Measurements from ENCODE around the gene GSTO2.

Gene GSTO2

GRCh38 chr10:104286939-104287338, 18.0 kb downstream of the GSTO2 start:
- no peak for DNase-seq

GRCh38 chr10:104288355-104288754, 19.4 kb downstream of the GSTO2 start:
- no peak for DNase-seq

- no peak for DNase-seq
Observed at GRCh38 chr10:104291439-104291951, 22.5 kb downstream of the GSTO2 start.

GRCh38 chr10:104293011-104293410, 24.0 kb downstream of the GSTO2 start:
- no peak for DNase-seq

- DNase-seq, result no peak
Observed at GRCh38 chr10:104293781-104294321, 24.9 kb downstream of the GSTO2 start.

- DNase-seq, result no peak
Observed at GRCh38 chr10:104296687-104297436, 27.9 kb downstream of the GSTO2 start.

GRCh38 chr10:104297697-104298660, 29.0 kb downstream of the GSTO2 start:
- no peak for DNase-seq

- DNase-seq, result no peak
Observed at GRCh38 chr10:104299031-104299904, 30.3 kb downstream of the GSTO2 start.

GRCh38 chr10:104300002-104300735, 31.2 kb downstream of the GSTO2 start:
- no peak for DNase-seq

GRCh38 chr10:104300736-104301292, 31.8 kb downstream of the GSTO2 start:
- DNase-seq, result peak; percentile 59

GRCh38 chr10:104301907-104302690, 33.1 kb downstream of the GSTO2 start:
- no peak for DNase-seq

GRCh38 chr10:104303594-104304355, 34.8 kb downstream of the GSTO2 start:
- DNase-seq, result no peak

- no peak for DNase-seq
Observed at GRCh38 chr10:104304356-104304745, 35.4 kb downstream of the GSTO2 start.

GRCh38 chr10:104304927-104305326, 35.9 kb downstream of the GSTO2 start:
- DNase-seq, result no peak

GRCh38 chr10:104306897-104307296, 37.9 kb downstream of the GSTO2 start:
- DNase-seq, result no peak

GRCh38 chr10:104307576-104308438, 38.8 kb downstream of the GSTO2 start:
- DNase-seq, result no peak

- no peak for DNase-seq
Observed at GRCh38 chr10:104308439-104308903, 39.5 kb downstream of the GSTO2 start.
